ENCODE results near the gene PHAX. TPM values are rescaled to one million over a fixed set of nuclear protein-coding genes. Genes with fewer than 3 reads are reported as not detected.

The PHAX gene
- total RNA-seq, 1 experiment from 2014 or later = 30.6 TPM

DNA sequence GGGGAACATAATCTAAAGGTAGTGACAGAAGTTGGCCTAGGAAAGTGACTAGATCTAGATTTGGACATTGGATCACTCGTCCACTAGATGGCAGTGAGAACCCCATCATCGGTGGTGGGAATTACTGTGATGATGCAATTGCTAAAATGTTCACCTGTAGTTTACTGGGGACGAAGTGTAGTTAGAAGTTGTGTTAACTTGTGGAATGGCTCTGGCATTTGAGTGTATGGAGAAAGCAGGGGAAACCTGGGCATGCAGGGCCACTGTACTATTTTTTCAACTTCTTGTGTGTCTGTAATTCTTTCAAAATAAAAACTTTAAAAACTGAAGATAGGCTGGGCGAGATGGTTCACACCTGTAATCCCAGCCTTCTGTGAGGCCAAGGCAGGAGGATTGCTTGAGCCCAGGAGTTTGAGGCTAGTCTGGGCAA, 75.5 kb downstream of the PHAX start:
- TF ChIP-seq EZH2 (IDR thresholded peaks at IDR 0.05; ENCODE audit: low read depth) = no peak
- TF ChIP-seq, protein P1, sequence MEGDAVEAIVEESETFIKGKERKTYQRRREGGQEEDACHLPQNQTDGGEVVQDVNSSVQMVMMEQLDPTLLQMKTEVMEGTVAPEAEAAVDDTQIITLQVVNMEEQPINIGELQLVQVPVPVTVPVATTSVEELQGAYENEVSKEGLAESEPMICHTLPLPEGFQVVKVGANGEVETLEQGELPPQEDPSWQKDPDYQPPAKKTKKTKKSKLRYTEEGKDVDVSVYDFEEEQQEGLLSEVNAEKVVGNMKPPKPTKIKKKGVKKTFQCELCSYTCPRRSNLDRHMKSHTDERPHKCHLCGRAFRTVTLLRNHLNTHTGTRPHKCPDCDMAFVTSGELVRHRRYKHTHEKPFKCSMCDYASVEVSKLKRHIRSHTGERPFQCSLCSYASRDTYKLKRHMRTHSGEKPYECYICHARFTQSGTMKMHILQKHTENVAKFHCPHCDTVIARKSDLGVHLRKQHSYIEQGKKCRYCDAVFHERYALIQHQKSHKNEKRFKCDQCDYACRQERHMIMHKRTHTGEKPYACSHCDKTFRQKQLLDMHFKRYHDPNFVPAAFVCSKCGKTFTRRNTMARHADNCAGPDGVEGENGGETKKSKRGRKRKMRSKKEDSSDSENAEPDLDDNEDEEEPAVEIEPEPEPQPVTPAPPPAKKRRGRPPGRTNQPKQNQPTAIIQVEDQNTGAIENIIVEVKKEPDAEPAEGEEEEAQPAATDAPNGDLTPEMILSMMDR (conservative IDR thresholded peaks at IDR 0.05) = peak; percentile 87
- ChIA-PET POLR2A (ENCODE audit: unreplicated experiment) (no interaction called here), CTCF (no interaction called here)
- Histone ChIP-seq H3K4me1 (replicated peaks; ENCODE audit: insufficient read depth) (no peaks in the 10 kb centered on the region), H3K27ac (no peak overlapping the region), H3K9me2 (ENCODE audit: insufficient read depth) (no peaks in the 10 kb centered on the region), H3K27me3 (ENCODE audit: insufficient read depth, low read depth) (no peaks in the 10 kb centered on the region), H4K20me1 (ENCODE audit: insufficient read depth) (no peaks in the 10 kb centered on the region), H2AFZ (no peak overlapping the region), H3K36me3 (ENCODE audit: low read depth) (no peaks in the 10 kb centered on the region), H3K4me3 (no peak overlapping the region), H3K79me2 (ENCODE audit: low read depth) (no peaks in the 10 kb centered on the region), H3K4me2 (no peak overlapping the region), H3K9me3 (ENCODE audit: insufficient read depth, low read depth) (no peaks in the 10 kb centered on the region), H3F3A (ENCODE audit: insufficient read depth, low read depth) (no peaks in the 10 kb centered on the region)
- intact Hi-C loops (cut with micrococcal nuclease; ENCODE audit: unreplicated experiment) = loop anchor here (1.0 to 5.0 kb wide), 4 partner anchors 104 to 816 kb away; no protein-coding TSS in a partner anchor
- no TSS peak for BruUV-seq (replicated peaks)
- DNase-seq = peak; percentile 45 to 46

Other genes with a start within 250 kb of the PHAX start
- gene GRAMD2B, start 177.5 kb upstream of the PHAX start, total RNA-seq (2021) = 10.0 and 11.7 TPM in 2 replicates
- gene ALDH7A1, start 5.7 kb upstream of the PHAX start, total RNA-seq (2021) = 109 and 111 TPM in 2 replicates
- gene LMNB1, start 176.2 kb downstream of the PHAX start, total RNA-seq (2021) = 103 and 117 TPM in 2 replicates